Colon (tissue), 2 donors: ENCODE data around the gene ARL17A.
"Not testable (repeated sequence)": the region's sequence is repeated elsewhere in the genome, so short reads cannot be mapped to it uniquely, and the experiment has no call there.

Experiments
- FAIRE-seq: peaks from 2 replicates; lab custom pipeline; 2012; peaks lifted over from hg19 to GRCh38; lab: Jason Lieb, UNC
- donor health status: control.
- donor health status: control.

ARL17A gene

DNA sequence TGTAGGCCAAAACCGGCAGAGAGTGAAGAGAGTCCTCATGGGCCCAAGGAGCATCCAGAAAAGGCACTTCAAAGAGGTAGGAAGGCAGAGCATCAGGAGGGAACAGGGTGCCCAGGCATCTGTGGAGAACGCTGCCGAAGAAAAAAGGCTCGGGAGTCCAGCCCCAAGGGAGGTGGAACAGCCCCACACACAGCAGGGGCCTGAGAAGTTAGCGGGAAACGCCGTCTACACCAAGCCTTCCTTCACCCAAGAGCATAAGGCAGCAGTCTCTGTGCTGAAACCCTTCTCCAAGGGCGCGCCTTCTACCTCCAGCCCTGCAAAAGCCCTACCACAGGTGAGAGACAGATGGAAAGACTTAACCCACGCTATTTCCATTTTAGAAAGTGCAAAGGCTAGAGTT is 30.9 kb downstream of the ARL17A start:
- FAIRE-seq, result not testable (repeated sequence)

DNA sequence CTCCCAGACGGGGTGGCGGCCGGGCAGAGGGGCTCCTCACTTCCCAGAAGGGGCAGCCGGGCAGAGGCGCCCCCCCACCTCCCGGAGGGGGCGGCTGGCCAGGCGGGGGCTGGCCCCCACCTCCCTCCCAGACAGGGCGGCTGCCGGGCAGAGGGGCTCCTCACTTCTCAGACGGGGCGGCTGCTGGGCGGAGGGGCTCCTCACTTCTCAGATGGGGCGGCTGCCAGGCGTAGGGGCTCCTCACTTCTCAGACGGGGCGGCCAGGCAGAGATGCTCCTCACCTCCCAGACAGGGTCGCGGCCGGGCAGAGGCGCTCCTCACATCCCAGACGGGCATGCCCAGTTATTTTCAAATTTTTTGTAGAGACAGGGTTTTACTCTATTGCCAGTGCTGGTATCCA is 44.8 kb downstream of the ARL17A start:
- not testable (repeated sequence) for FAIRE-seq

DNA sequence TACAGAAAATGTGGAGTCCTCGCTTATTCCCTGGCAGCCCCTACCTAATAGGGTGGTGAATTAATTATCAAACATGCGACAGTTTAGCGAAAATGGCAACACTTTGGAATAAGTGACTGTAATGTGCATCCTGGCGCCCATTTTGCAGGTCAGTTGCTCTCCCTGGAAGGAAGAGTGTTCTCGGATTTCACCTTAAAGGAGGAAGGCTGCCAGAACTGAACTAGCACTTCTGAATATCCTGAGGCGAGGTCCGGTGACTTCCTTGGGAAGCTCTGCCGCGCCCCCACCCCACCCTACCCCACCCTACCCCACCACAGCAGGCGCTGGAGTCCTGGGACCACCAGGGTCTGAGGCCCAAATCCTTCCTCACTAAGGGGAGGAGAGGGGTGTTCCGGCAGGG is 67.3 kb downstream of the ARL17A start, which contains the start of gene LRRC37A2:
TSS of gene LRRC37A2 (plus strand) at position 301 of the 400 bp plus-strand sequence. CDS start 245 bp downstream, outside the sequence.
- FAIRE-seq, result not testable (repeated sequence)

DNA sequence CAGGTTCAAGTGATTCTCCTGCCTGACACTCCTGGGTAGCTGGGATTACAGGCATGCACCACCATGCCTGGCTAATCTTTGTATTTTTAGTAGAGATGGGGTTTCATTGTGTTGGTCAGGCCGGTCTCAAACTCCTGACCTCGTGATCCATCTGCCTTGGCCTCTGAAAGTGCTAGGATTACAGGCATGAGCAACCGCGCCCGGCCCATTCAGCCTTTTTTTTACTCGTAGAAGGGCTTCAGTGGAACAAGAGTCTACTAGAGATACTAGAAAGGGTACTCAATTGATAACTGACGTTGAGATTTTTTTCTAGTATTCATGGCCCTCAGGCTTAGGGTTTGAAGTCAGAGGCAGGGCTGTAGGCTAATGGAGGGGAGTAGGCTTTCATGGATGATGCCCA is 73.6 kb downstream of the ARL17A start:
- not testable (repeated sequence) for FAIRE-seq

DNA sequence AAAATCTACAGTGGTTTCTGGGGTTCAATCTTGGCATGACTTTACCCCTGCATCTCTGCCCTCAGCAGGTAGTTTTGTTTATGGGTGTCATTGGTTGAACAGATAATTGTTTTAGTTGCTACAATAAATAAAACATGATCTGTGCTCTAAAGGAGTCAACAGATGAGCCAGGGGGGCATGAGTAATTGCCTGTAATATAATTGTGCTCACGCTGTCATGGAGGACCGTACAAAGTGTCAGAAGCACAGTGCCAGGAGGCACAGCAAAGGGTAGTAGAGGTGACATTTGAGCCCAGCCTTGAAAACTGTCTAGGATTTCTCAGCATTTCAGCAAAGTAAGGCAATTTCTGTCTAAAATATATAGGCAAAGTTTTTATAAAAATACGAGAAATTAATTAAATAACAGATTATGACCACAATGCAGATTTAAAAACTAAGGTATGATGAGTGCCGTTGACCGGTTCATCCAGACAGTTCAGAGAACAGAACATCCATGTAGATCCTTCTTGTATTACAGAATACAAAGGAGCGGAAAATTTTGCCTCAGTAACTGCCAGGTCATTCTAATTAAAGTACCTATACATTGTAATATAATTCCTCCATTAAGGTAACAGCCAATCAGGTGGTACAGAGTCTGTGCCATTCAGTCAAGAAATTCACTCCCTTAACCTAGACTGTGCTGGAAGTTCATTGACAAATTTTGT is 79.9 kb downstream of the ARL17A start:
- FAIRE-seq, result not testable (repeated sequence)

DNA sequence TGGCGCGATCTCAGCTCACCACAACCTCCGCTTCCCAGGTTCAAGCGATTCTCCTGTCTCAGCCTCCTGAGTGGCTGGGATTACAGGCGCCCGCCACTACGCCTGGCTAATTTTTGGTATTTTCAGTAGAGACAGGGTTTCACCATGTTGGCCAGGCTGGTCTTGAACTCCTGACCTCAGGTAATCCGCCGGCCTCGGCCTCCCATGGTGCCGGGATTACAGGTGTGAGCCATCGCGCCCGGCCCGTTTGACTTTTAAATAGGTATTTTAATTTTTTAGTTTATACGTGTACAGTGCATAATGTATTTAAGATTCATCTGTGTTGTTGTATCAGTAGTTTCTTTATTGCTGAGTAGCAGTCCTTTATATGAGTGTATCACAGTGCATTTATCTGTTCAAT is 87.5 kb downstream of the ARL17A start:
- FAIRE-seq, result not testable (repeated sequence)

DNA sequence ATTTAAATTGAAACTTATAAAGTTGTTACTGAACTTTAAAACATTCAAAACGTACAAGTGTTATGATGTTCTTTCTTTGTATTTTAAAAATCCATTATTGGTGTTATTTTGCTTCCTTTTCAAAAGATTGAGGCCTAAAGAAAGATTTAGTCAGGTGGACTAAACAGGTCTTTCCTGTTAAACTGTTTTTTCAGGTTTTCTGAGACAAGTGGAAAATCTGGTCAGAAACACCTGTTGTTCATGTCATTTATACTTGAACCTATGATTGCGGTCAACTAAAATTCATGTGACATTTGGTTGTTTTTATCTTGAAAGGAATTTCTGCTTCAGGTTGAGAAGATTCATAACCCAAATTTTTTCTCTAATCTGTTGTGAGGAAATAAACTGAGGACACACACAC is 98.2 kb downstream of the ARL17A start:
- FAIRE-seq, result peak; percentile 80

DNA sequence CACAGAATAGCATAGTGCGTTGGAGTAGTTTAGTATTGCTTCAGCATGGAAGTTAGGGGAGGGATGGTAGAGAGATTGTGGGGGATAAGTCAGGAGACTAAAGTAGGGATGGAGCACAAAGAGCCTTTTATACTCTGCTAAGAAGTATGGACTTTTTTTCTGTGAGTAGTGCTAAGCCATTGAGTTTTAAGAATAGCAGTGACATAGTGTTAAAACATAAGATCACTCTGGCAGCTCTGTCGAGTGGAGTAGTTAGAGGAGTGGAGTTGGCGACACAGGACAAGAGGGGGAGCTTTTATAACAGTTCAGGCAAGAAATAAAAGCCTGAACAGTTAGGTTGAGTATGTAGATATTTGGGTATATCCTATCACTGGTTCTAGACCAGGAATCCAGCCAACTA is 100.7 kb downstream of the ARL17A start:
- not testable (repeated sequence) for FAIRE-seq

DNA sequence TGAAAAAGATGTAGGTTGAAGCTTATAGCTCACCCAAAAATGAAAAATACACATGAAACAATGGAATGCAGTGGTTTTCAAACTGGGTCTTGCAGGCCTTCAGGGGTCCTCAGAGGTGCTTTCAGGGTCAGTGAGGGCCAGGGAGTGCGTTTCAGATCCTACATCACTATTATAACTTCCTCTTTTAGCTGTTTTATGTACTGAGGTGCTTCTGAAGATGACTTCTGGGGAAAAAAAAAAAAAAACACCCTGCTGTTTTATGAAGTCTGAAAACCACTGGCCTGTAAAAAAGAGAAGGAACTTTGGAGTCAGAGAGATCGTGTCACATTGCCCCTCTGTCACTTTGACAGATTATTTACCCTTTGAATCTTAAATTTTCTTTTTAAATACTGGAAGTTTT is 103.9 kb downstream of the ARL17A start:
- FAIRE-seq, result not testable (repeated sequence)

DNA sequence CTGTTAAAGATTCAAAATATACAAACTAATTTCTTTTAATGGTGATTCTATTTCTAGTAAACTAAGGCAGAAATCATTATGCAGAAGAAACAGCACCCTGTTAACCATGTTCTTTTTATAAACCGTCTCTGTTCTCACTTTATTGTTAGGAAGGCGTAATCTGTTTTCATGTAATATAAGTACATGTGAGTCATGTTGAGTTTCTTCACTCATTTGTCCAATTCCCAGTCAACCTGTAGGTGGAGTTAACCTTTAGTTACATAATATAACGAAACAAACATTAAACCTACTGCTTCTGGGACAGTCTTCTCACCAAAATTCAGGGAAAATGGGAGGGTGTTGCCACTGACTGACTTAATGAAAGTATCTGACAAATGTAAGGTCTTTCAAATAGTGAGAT is 105.0 kb downstream of the ARL17A start:
- peak; percentile 79 for FAIRE-seq

DNA sequence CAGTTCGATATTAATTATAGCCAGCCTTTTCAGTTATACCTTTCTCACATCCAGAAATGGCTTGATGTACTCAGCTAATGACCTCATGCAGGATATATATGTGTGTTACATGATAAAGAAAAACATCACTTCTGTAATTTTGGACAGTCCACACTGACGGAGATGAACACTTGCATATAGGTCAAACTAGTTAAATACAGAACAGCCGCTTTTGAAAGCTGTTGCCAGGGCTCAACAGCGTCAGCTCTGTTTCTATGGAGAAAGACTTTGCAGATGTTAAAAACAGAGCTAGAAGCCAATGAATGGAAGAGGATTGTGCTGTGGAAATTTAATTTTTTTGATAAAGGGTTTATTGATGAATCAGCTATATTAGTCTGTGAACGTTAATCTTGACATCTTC is 111.9 kb downstream of the ARL17A start:
- not testable (repeated sequence) for FAIRE-seq
